HG02798 (cell line): ENCODE data around the gene OR10P1.
"Not testable (repeated sequence)": the region's sequence is repeated elsewhere in the genome, so short reads cannot be mapped to it uniquely, and the experiment has no call there.

Source experiments
- ATAC-seq: cut with Tn5 transposase; IDR thresholded peaks from one replicate; pipeline ENCODE4 v1.9.1; 2021; ENCODE audit warnings: mild to moderate bottlenecking; ENCODE audit not compliant: unreplicated experiment, poor library complexity

Gene OR10P1

GRCh38 chr12:55650620-55651298 is 14.1 kb downstream of the OR10P1 start:
- ATAC-seq, result not testable (repeated sequence)

DNA sequence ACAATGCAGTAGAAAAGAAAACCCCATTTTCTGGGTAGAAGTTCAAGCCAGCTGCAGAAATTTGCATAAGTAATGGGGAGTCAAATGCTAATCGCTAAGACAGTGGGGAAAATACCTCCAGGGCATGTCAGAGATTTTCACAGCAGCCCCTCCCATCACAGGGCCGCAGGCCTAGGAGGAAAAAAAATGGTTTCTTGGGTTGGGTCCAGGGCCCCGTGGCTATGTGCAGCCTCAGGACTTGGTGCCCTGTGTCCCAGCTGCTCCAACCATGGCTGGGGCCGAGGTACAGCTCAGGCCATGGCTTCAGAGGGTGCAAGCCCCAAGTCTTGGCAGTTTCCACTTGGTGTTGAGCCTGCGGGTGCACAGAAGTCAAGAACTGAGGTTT is 14.6 kb downstream of the OR10P1 start:
- ATAC-seq, result no peak

GRCh38 chr12:55652352-55652751 is 15.7 kb downstream of the OR10P1 start:
- no peak for ATAC-seq

DNA sequence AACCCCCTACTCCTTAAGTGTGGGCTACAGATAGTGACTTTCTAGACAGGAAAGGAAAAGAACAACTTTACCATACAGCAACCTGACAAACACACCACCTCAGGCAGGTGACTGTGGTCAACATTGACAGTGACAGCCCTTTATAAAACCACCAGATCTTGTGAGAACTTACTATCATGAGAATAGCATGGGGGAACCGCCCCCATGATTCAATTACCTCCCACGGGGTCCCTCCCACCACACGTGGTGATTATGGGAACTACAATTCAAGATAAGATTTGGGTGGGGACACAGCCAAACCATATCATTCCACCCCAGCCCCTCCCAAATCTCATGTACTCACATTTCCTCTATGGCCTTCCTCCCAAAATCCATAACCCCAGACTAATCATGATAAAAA is 16.3 kb downstream of the OR10P1 start:
- ATAC-seq, result no peak

- no peak for ATAC-seq
Measured at GRCh38 chr12:55654511-55655214, 18.0 kb downstream of the OR10P1 start.

- ATAC-seq, result no peak
Measured at GRCh38 chr12:55657212-55657611, 20.5 kb downstream of the OR10P1 start.

- no peak for ATAC-seq
Measured at GRCh38 chr12:55658212-55658611, 21.5 kb downstream of the OR10P1 start.

GRCh38 chr12:55658635-55659391 is 22.1 kb downstream of the OR10P1 start:
- ATAC-seq, result no peak

DNA sequence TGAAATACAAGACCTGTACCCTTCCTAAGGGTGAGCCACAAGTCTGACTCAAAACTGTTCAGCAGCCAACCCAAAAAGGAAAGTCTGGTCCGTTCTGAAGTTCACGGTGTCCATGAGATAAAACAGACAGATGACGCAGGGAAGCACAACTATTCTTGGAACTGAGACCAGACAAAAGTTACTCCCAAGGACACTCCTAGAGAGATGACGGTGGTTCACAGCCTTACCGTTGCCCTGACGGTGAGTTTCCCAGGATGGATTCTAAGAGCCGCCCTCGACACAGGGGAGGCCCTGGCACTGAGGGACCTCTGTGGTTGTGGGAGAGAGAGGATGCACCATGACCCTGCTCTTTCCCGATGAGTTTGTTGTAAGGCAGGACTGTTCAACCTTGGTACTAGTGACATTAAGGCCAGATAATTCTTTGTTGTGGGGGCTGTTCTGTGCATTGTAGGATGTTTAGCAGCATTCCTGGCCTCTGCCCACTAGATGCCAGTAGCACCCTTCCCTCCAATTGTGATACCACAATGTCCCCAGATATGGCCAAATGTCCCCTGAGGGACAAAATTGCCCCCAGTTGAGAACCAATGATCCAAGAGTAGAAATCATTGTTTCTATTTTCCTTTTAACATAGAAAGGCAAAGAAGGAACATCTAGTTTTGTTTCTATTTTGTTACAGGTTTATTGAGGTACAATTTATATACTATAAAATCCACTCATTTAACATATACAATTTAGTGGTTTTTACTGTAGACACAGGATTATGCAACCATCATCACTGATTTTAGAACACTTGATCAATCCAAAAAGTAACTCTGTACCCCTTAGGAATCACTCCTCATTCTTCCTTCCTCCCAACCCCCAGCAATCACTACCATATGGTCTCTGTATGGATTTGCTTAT is 23.0 kb downstream of the OR10P1 start:
- ATAC-seq, result no peak

DNA sequence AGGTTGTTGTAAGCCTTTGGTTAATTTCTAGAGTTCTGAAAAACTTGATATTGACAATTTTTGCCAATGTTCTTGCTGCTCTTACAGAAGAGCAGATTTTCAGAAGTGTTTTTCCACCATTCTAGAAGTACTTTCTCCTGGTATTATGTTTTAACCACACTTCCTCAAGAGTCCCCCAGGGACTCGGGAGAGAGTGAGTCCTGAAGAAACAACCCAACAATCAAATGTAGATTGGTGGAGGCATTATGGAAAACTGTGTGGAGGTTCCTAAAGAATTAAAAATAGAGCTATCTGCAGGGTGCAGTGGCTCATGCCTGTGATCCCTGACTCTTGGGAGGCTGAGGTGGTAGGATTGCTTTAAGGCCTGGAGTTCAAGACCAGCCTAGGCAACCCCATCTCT is 26.7 kb downstream of the OR10P1 start:
- no peak for ATAC-seq

DNA sequence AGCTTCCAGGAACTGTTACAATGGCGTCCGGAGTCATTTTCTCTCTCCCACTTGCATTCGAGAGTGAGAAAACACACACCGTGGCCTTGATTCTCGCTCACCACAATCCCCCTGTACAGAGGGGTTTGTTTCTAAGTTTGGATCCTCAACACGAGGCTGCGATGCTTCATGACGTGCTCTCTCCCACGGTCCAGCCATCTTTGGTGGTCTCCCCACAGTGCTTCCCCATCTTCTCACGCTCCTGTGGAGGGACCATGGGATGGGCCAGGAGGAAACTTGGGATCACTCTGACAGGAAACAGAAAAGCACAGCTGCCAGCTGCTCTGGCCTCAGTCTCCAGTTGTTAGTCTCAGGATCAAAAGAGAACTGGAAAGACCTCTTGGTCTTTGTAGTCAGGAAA is 28.1 kb downstream of the OR10P1 start:
- ATAC-seq, result no peak

DNA sequence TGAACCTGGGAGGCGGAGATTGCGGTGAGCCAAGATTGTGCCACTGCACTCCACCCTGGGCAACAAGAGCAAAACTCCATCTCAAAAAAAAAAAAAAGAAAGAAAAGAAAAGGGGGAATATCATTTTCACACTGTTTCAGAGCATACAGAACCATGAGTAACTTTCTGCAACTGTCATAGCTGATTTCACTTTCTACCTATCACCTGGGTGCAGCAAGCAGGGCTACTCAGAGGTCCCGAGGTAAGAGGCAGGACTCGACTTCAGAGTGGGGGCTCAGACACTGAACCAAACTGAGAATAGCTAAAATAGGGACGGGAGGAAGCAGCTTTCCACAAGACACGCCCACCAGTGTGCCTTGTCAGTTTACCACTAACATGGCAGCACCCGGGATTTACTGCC is 29.8 kb downstream of the OR10P1 start:
- ATAC-seq, result no peak

DNA sequence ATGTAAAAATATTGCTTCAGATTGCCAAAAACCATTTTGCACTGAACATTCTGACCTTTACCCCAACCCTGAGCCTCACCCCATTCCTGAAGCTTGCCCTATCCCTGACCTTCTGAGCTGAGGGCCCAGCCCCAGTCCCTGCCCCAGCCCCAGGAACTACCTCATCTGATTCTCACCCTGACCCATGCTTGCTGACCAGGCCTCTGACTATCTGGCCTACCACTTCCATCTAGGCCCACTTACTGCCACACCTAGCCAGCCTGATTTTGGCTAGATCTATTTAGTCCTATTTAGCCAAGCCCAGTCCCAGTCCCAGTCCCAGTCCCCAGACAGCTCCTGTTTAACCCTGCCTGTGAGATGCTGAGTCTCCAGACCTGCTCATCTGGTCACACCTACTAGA is 33.6 kb downstream of the OR10P1 start:
- ATAC-seq, result no peak

DNA sequence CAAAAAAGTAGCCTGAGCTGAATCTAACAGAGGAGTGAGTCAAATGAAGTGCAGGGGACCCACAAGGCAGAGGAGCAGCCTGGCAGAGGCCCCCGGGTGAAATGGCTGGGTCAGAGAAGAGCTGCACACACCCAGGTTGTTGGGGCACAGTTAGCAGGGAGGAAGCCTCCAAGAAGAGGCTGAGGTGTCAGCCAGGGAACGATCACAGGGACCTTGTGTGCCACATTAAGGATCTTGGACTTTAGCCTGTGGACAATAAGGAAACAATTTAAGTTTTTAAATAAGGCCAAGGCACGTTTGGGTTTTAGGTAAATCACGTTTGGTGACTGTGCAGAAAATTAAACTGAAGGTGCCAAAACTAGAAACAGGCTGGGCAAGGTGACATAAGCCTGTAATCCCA is 35.1 kb downstream of the OR10P1 start:
- no peak for ATAC-seq

DNA sequence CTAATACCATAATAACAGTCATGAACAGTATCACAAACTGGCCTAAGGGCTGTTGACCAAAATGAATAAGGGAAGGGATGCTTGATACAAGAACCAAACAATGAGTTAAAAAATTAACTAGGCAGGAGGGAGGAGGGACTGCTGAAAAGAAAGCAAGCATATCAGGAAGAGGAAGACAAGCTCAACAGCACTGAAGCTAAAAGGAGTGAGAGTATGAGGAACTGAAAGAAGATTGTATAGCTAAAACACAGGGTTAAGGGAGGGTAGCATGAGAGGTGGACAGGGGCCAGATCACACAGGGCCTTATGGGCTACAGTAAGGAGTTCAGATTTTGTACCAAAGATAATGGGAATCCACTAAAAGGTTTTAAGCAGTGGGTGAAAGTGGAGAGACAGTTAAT is 36.9 kb downstream of the OR10P1 start:
- ATAC-seq, result peak; percentile 94

GRCh38 chr12:55675666-55676065 is 39.0 kb downstream of the OR10P1 start:
- ATAC-seq, result no peak

- ATAC-seq, result no peak
Measured at GRCh38 chr12:55676707-55677106, 40.0 kb downstream of the OR10P1 start.

DNA sequence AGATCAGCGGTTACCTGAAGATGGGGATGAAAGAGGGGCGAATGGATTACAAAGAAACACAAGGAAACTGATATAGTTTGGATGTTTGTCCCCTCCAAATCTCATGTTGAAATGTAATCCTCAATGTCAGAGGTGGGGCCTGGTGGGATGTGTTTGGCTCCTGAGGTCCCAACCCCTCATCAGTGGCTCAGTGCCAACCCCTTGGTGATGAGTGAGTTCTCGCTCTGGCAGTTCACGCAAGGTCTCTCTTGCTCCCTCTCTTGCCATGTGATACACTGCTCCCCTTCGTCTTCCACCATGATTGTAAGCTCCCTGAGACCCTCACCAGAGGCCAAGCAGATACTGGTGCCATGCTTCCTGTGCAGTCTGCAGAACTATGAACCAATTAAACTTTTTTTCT is 43.0 kb downstream of the OR10P1 start:
- ATAC-seq, result no peak

GRCh38 chr12:55681142-55682077 is 44.7 kb downstream of the OR10P1 start:
- no peak for ATAC-seq
